GM19438 (cell line): ENCODE data around the gene TEX50.
"Not testable (repeated sequence)": the region's sequence is repeated elsewhere in the genome, so short reads cannot be mapped to it uniquely, and the experiment has no call there.

Experiments used
- ATAC-seq: cut with Tn5 transposase; IDR thresholded peaks from one replicate; pipeline ENCODE4 v1.9.1; 2021; ENCODE audit warnings: low read depth; ENCODE audit not compliant: unreplicated experiment

Gene TEX50

DNA sequence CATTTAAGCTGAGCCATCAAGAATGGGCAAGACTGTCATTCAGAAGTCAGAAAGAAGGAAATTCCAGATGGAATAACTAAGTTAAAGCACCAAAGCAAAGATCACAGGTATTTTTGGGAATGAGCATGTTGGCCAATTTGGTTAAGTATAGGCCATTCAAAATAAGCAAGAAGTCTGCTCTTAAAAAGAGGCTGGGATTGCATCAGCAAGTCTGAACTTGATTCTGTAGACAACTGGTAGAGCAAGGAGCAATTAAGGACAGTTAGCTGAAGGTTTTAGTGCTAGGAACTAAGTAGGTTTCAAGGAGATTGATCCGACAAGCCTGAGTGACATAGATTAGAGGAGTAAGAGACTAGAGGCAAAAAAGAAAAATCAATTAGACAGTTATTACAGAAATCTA is 26.1 kb downstream of the TEX50 start:
- ATAC-seq, result no peak

DNA sequence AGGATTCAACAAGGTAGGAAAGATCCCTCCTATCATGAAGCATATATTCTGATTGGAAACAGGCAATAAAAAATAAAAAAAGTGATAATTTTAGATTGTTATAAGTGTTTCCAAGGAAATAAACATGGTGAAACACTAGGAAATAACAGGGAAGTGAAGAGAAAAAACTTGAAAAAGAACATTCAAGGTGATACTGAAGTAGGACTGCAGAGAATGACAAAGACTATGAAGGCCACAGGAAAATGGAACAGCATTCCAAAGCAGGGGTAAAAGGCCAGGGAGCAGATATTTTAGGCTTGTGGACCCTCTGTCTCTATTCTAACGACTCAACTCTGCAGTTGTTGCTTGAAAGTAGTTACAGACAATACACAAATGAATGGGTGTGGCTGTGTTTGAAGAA is 26.6 kb downstream of the TEX50 start:
- ATAC-seq, result no peak

DNA sequence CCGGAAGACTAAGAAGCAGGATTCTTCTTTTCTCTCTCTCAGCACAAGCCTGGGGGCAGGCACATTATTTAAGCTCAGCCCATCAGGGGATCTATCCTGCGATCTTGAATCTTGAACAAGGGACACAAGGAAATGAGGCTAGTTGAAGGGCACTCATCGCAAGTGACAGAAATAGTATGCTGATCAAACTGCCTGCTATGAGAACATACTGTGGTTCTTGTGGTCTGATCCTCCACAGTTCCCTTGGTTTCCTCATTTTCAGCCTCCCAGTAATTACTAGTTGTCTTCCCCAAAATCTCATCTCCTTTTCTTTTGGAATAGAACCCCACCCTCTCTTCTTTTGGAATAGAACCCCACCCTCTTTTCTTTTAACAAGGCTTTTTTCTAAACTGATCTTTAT is 28.0 kb downstream of the TEX50 start:
- ATAC-seq, result no peak

DNA sequence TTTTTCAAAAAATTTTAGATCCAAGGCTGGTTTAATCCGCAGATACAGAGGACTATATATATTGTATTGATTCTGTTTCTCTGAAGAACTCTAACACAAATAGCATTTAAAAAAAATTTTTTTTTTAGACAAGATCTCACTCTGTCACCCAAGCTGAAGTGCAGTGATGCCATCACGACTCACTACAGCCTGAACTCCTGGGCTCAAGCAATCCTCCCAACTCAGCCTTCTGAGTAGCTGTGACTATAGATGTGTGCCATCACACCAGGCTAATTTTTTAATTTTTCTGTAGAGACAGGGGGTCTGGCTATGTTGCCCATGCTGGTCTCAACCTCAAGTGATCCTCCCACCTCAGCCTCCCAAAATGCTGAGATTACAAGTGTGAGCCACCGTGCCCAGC is 31.5 kb downstream of the TEX50 start:
- ATAC-seq, result no peak

DNA sequence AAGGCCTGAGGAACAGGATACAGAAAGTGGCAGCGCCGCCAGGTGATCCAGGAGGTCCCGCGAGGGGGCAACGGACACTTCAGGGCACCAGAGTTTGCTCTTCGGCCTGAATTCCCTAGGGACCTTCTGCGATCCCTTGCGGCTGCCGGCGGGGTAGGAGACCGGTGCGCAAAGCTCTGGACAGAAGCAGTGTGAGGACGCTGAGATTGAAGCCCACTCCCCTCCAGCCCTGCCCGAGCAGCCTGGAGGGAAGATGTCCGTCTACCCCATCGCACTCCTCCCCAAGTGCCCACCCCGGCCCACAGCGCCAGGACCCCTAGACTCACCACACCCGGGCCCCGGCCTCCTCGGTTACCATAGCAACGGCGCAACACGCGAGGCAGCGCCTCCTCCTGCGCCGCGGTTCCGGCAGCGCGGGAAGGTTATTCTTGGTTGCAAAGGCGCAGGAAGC is 34.4 kb downstream of the TEX50 start, which contains the start of gene ANKRD45:
TSS of gene ANKRD45 (minus strand) at position 361 of the 451 bp plus-strand sequence. CDS start 10,433 bp downstream, outside the sequence.
- ATAC-seq, result no peak

DNA sequence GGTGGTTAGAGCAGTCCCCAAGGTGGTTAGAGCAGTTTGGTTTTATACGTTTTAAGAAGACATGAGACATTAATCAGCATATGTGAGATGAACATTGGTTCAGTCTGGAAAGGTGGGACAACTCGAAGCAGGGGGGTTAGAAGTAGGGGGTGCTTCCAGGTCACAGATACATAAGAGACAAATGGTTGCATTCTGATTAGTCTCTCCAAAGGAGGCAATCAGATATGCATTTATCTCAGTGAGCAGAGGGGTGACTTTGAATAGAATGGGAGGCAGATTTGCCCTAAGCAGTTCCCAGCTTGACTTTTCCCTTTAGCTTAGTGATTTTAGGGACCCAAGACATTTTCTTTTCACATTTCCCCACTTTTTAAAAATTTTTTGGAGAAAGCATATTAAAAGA is 39.4 kb downstream of the TEX50 start:
- ATAC-seq, result not testable (repeated sequence)

DNA sequence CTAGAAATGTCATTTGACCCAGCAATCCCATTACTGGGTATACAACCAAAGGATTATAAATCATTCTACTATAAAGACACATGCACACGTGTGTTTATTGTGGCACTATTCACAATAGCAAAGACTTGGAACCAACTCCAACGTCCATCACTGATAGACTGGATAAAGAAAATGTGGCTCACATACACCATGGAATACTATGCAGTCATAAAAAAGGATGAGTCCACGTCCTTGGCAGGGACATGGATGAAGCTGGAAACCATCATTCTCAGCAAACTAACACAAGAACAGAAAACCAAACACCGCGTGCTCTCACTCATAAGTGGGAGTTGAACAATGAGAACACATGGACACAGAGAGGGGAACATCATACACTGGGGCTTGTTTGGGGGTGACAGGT is 45.0 kb downstream of the TEX50 start:
- ATAC-seq, result not testable (repeated sequence)

DNA sequence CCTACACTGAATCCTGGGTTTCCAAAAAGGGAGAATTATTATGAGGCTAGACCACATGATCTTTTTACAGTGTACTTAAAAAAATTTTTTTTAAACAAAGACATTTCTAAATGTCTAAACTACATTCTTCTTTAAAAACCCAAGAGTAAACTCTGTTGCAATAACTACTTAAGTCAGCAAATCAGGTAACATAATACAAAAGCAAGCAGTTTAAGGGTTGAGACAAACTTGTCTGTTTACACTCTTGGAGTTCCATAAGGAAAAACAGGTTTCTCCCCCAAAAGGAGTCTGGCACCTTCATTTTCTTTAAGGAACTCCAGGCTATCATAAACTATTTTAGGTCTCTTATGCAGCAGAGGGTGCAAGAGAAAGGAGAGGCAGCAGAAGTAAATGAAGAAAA is 47.0 kb downstream of the TEX50 start:
- no peak for ATAC-seq

DNA sequence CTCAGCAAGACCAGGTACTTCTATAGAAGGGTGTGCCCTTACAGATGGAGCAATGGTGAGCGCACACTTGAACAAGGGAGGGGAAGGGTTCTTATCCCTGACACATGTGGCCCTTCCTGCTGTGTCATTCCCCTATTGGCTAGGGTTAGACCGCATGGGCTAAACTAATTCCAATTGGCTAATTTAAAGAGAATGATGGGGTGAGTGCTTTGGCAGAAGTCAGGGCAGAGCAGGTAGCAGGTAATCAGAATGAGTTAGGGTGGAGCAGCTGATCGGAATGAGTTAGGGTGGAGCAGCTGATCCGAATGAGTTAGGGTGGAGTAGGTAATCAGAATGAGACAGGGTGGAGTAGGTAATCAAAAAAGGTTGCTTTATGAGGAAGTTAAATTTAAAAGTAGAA is 48.7 kb downstream of the TEX50 start:
- ATAC-seq, result not testable (repeated sequence)

DNA sequence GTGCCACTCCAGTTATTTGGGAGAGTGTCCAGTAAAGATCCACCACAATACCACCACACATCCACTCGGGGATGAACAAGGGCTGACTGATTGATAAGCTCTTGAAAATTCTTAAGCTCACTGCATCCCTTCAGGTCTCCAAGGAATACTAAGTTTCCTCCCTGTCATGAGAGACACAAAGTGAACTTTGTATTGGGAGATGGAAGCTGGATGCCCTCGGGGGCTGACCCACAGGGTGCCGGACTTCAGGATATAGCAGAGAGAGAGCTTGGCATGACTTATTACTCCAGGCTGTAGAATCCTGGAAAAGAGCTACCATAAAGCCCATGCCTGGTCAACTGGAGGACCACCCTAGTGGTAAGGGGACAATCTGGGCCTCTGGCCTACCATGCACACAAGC is 50.0 kb downstream of the TEX50 start:
- not testable (repeated sequence) for ATAC-seq
